GM19351 (cell line): ENCODE data around the gene NETO2.
"Not testable (repeated sequence)": the region's sequence is repeated elsewhere in the genome, so short reads cannot be mapped to it uniquely, and the experiment has no call there.

Experiments
- ATAC-seq: cut with Tn5 transposase; IDR thresholded peaks from one replicate; pipeline ENCODE4 v1.9.1; 2021; ENCODE audit warnings: mild to moderate bottlenecking, moderate library complexity; ENCODE audit not compliant: unreplicated experiment

Gene NETO2

DNA sequence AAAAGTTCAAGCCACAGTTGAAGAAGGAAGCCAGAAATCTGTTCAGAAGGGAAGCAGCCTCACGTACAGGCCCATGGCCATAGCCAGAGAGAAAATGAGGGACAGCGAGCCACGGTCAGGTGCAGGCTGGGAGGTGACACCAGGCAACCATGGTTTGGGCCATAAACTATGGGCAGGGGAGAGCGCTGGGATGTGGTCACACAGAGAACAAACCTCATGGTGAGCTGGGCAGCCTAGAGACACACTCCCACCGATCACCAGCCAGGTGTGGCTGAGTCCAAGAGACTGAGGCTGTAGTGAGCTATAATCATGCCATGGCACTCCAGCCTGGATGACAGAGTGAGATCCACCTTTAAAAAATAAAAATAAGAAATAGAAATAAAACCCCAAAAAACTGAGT, 76.5 kb downstream of the NETO2 start:
- ATAC-seq, result no peak

DNA sequence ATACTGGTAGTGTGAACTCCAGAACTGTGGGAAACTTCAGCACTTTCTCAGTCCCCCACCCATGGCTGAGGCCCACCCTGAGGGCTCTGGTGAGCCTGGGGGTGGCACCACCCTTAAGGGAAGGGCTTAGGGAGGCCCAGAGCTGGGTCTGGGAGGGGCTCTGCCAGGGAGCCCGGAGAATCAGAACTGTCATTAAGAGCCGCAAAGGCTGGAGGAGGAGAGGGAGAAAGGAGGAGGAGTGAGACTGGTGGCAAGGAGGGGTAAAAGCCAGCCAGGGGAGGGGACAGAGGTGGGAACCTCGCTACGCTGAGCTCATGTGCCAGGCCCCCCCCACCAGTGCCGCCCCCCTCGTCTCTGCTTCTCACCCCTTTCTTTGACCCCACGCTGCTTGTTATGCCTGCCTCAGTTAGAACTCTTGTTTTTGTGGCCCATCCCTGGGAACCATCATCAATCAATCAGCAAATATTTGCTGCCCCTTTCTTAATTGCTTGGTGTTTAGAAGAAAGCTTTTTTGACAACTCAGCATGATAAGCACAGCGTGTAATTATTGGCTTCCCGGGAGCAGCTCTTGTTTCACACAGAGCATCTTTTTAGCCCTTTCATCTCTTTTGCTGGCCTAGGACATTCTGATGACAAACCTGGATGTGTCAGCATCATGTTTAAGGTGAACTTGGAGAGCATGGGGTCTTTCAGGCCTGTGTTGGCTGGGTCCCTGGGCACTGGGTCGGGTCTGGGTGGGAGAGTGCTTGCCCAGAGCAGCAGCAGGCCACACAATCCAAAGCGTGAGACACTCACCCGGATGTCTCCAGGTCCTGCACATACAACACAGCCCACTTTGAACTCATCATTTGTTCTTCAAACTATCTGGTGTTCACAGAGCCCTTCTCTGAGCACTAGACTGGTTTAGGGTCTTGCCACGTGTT, 77.7 kb downstream of the NETO2 start:
- ATAC-seq, result no peak

DNA sequence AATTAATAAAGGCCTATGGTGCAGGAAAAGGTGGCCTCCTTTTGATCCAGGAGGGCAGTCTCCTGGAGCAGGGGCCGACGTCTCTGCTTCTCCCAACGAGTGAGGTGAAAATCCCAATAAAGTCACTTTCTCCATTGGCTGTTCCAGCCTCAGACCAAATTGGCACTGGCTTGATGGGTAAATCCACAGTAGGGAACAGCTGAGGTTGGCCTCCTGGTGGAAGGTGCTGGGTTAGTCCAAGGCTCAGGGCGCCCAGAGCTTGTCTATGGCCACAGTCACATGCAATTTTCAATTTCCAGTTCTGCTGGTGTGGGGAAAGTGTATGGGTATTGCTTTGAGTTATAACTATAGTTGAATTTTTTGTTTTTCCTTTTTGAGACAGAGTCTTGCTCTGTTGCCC, 79.0 kb downstream of the NETO2 start:
- ATAC-seq, result no peak

DNA sequence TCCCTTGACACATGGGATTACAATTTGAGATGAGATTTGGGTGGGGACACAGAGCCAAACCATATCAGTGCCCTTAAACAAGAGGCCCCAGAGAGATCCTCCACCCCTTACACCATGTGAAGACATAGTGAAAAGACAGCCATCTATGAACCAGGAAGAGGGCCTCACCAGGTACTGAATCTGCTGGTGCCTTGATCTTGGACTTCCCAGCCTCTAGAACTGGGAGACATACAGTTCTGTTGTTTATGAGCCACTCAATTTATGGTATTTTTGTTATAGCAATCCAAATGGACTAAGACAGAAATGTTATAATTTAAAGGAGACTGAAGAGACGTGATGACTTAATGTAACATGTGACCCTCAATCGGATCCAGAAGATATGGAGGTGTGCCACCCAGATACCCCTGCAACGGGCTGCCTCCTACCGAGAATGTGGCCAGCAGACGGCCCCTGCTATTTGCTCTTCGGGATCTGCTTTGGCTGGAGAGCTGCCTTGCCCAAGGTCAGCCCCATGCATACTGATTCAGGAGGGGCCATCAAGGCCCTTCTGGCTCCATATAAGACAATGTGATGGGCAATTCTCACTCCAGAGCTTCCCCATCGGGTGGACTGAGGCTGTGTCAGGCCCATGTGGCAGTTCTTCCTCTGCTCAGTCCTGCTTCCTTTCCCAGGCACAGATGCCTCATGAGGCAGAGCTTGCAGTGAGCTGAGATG, 80.6 kb downstream of the NETO2 start:
- no peak for ATAC-seq

DNA sequence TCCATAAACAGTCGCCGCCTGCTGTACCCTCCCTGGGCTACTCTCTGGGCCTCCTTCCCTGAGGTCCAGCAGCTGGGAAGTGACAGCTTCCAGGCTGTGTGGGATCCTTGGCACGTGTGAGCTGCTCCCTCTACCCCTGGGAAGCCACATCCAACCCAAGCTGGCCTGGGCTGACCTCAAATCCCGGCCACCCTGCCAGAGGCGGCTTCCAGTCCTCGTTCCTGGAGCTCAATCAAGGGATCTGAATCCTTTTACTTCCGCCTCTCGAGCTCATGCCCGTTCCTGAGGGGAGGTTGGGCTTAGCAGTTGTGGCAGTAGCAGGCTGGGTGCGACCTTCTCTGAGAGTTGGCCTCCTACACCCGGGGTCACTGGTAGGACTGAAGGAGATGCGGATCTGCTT, 82.5 kb downstream of the NETO2 start:
- no peak for ATAC-seq

DNA sequence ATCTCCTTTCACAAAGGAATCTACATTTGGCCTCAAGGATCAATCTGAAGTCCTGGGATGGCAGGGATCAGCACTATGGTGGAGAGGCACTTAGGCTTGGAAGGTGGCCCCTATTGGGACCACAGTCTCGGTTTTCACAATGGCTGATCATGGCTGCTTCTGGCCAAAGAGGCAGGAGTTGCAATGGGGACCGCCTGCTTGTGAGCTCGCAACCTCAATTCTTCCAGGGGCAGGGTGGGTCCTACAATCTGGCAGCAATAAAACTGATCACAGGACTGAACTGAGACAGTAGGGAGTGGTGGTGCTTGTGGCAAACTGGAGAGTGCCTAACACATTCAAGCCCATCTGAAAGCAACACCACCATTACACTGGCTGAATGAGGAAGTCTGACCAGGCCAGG, 83.1 kb downstream of the NETO2 start:
- no peak for ATAC-seq

DNA sequence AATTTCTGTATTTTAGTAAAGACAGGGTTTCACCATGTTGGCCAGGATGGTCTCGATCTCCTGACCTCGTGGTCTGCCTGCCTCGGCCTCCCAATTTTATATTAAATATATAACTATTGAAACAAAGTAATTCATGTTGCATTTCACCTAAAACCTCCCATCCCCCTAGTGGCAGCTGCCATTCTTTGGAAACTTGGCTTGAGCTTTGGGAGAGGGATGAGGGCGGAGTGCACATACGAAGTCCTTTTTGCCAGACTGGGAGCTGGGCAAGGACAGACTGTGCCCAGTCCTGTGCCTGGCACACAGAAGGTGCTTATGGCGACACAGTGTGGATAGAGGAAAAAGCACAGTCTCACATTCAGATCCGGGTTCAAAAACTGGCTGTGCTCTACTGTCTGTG, 83.8 kb downstream of the NETO2 start:
- no peak for ATAC-seq

DNA sequence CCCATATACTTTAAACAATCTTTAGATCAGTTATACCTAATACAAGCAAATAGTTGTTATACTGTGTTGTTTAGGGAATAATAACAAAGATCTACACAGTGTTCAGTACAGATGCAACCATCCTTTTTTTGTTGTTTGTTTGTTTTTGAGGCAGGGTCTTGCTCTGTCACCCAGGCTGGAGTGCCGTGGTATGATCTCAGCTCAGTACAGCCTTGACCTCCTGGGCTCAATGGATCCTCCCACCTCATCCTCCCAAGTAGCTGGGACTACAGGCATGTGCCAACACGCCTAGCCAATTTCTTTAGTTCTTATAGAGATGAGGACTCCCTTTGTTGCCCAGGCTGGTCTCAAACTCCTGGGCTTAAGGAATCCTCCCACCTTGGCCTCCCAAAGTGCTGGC, 84.6 kb downstream of the NETO2 start:
- ATAC-seq, result not testable (repeated sequence)

DNA sequence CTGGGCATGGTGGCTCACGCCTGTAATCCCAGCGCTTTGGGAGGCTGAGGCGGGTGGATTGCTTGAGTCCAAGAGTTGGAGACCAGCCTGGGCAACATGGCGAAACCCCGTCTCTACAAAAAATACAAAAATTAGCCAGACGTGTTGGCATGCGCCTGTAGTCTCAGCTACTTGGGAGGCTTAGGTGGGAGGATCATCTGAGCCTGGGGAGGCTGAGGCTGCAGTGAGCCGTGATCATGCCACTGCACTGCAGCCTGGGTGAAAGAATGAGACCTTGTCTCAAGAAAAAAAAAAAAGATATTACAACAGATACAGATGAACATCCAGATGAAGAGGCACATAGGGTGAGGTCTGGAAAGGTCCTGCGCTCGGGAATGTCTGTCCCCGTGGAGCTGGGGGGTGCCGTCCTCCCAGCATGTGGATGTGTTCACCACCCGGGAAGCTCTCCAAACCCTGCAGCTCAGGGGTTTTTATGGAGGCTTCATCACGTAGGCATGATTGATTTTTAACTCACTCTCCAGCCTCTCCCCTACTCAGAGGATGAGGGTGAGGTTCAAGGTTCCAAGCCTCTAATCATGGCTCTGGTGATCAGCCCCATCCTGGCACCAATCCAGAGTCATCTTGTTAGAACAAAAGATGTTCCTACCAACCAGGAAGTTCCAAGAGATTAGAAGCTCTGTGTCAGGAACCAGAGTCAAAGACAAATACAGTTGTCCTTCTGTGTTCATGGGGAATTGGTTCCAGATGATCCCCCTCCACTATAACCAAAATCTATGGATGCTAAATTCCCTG, 85.3 kb downstream of the NETO2 start:
- no peak for ATAC-seq

DNA sequence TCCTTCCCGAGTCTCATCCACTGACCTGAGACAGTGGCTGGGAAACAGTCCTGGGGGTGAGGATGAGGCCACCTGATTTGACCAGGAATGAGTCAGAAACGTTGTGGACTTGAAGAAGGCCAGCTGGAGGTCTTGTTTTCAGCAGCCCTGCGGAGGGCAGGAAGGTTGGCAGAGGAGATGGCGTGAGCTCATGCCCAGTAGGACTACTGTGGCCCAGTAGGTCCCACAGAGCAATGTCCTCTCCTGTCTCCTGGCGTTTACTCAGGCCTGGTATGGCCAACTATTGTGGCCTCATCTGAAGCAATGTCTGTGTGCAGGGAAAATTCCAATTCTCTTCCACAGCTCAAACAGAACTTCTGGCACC, 86.1 kb downstream of the NETO2 start:
- no peak for ATAC-seq

DNA sequence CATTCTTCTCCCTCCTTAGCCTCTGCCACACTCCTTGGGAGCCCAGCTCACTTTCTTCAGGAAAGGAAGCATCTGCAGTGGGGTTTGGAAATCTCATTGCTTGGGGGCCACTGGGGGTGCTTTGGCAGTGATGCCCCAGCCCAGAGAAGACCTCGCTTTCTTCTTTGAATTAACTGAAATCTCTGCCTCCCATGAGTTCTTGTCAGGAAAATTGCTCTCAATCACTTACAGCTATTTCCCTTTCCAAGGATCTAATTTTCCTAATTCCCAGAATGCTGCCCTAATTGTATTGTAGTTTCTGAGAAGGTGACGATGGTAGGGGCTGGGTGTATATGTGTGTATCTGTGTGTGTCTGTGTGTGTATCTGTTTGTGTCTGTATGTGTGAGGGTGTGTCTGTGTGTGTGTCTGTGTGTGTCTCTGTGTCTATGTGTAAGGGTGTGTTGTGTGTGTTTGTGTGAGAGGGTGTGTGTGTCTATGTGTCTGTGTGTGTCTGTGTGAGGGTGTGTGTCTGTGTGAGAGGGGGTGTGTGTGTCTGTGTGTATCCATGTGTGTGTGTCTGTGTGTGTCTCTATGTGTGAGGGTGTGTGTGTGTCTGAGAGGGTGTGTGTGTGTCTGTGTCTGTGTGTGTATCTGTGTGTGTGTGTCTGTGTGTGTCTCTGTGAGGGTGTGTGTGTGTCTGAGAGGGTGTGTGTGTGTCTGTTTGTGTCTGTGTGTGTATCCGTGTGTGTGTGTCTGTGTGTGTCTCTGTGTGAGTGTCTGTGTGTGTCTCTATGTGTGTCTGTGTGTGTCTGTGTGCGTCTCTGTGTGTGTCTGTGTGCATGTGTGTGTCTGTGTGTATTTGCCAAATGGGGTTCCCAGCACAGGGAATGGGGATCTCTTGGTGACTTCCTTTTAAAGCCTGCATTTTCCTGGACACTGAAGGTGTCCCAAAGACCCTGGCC, 86.8 kb downstream of the NETO2 start:
- ATAC-seq, result no peak

DNA sequence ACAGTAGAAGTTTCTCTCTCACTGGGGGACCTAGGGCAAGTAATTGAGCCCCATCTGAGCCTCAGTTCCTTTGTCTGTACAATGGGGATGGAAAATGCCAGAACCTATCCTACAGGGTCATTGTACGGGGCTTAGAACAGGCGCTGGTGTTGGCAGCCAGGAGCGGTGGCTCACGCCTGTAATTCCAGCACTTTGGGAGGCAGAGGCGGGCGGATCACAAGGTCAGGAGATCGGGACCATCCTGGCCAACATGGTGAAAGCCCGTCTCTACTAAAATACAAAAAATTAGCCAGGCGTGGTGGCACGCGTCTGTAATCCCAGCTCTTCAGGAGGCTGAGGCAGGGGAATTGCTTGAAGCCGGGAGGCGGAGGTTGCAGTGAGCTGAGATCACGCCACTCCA, 87.7 kb downstream of the NETO2 start:
- ATAC-seq, result not testable (repeated sequence)

DNA sequence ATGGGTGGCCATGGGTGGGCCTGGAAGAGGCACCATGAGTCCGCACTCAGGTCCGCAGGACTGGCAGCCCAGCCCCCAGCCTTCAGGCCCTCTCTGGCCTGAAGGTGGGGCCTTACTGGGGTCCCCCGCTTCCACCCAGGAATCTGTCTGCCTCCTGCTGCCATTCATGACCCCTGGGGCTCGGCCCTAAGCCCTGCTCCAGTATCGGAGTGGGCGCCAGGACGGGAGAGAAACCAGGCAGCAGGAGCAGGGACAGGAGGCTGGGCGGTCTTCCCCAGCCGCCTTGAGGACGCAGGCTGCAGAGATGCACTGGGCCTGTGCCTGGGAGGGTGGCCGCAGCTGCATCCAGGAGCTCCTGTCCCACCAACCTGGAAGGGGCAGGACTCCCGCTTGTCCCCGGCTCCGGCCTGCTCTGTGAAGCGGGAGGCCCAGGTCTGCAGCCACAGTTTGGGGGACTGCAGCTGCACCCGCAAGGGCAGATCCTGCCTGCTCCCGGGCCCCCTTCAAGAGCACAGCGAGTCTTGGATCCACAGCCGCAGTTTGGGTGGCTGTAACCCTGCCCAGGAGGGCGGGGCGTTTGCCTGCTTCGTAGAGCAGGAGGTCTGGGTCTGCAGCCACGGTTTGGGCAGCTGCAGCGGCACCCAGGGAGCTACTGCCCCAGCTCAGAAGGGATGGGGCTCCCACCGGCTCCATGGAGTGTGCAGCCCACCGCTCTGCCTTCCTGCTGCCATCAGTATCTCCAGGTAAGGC, 88.4 kb downstream of the NETO2 start:
- ATAC-seq, result no peak

DNA sequence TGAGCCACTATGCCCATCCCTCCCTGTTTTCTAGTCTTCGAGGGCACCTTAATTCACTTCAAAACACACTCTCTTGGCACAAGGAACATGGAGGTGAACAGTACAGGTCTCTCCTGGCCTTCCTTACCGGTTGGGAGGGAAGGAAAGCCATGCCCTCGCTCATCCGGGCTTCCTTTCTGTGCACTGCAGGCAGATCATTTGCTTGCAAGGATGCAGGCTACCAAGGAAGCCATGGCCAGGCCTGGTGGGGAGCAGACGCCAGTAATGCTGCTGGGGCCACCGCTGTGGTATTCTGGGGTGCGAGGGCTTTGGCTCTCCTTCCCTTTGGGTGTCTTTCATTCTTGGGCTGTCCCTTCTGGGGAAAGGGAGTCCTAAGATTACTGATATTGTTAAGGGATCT, 89.4 kb downstream of the NETO2 start:
- no peak for ATAC-seq

DNA sequence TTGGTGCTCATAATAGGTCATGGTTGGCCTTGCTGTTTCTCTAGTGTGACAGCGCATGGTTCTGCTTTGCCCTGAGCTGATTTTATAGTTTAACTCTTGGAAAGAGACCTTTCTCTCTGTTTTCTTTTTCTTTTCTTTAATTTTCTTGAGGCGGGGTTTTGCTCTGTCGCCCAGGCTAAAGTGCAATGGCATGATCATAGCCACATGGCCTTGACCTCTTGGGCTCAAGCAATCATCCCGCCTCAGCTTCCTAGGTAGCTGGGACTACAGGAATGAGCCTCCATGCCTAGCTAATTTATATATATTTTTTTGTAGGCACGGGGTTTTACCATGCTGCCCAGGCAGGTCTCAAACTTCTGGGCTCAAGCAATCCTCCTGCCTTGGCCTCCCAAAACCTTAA, 89.8 kb downstream of the NETO2 start:
- no peak for ATAC-seq

DNA sequence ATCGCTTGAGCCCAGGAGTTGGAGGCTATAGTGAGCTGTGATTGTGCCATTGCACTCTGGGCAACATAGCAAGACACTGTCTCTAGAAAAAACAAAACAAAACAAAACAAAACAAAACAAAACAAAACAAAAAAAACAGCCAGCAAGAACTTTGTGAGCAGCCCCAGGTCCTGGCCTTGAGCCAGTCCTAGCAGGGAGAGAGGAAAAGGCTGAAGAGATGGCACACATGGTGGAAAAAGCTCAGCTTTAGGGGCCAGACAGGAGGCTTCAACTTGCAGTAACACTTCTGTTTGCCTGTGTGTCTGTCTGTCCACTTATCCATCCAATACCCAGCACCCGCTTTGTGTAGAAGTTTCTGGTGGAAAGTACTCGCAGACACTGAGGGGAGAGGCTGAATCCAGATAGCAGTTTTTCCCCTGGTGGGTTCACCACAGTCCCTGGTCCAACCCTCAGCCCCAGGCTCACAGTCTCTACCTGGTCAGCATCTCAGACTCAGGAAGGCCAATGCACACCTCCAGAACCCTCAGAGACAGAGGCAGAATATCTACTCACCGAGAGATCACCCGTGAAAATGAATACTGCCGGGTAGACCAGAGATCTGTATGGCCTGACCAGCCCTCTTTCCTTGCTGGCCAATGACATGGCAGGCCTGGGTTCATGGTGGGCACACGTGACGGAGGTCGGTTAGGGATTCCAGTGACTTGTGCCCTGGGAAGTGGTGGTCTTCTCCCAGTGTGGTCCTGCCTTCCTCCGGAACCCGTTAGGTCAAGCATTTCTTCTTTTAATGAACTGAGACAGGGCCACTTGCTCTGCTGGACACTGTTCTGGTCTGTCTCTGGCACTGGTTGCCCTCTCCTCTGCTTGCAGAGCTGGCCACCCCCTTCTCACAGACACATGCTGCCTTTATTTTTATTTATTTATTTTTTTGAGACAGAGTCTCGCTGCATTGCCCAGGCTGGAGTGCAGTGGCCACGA, 90.8 kb downstream of the NETO2 start:
- ATAC-seq, result no peak

DNA sequence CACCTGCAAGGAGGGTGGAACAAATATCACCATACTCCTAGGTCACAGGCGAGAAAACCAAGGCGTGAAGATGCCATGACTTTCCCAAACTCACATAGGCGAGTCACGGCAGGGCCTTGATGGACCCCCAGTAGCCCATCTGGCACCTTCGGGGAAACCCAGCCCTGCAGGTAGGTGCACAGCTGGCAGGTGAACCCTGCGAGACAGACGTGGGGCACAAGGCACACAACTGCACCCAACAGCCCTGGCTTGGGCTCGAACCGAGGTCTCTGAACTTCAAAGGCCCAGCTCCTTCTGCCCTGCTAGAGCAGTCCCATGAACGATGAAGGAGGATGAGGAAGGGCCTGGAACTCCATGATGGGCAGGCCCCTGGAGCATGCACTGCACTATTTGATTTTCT, 92.7 kb downstream of the NETO2 start:
- no peak for ATAC-seq

DNA sequence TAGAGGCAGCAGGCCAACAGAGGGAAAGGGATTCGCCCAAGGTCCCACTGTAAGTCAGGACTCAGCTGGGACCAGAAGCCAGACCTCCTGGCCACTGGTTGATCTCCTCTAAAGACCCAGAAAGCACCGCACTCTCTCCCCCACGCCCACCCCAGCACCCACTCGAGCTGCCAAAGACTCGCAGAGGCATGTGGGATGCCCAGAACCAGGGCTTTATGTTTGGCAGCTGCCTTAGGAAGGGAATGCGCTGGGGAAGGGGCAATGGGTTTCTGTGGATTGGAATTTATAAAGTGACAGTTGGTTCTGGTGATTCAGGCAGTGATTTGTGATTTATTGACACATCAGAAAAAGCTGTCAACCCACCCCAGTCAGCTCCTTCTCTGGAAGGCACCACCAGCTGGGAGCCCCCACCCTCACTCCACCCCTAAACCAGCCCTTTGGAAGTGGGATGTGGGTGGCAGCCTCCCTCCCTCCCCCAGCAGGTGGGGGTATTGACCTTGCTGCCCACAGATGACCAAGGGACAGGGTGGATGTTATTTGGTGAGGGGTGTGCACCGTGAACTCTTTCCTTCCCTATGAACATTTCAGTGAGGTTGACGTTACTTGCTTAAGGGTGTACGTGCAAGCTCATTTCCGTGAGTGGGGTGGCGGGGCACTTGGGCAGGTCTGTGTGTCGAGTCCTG, 93.7 kb downstream of the NETO2 start:
- ATAC-seq, result no peak
